HepG2 (cell line): ENCODE data around the gene FCER1G. TPM values are rescaled to one million over a fixed set of nuclear protein-coding genes. Genes with fewer than 3 reads are reported as not detected.
A peak's percentile ranks its signal among the peaks of the same experiment; 100 is the strongest.

Source experiments
- ATAC-seq: fragments of 200-7000 bp; cut with Tn5 transposase; 3 replicates; pipeline ENCODE4 v1.9.1; 2020; ENCODE audit warnings: mild to moderate bottlenecking, moderate library complexity
- BruUV-seq: library from RNA; stranded (reverse); fragments of 400-500 nt; replicated peaks from 2 replicates; lab custom pipeline; 2021; lab: Mats Ljungman, UMichigan
- CTCF ChIA-PET: fragments of 300-600 bp; formaldehyde crosslinking; extraction: SDS; loops from one replicate; lab custom pipeline; 2021; ENCODE audit warnings: low total read pairs, inconsistent platforms, low intra/inter-chr PET ratio; lab: Yijun Ruan, JAX
- POLR2A ChIA-PET: fragments of 350-600 bp; sonication (Branson Sonifier 250); formaldehyde crosslinking; loops from one replicate; lab custom pipeline; 2020; ENCODE audit warnings: antibody characterized with exemption, inconsistent platforms; lab: Yijun Ruan, JAX
- DNase-seq: peaks from one replicate; pipeline ENCODE4 v3.0.0-alpha.2; 2015; ENCODE audit warnings: low spot score
- FAIRE-seq: peaks from 3 replicates; lab custom pipeline; 2011; peaks lifted over from hg19 to GRCh38; lab: Jason Lieb, UNC
- H2AFZ ChIP-seq: one replicate; pipeline ENCODE4 v1.6.1; 2011; ENCODE audit warnings: low read length, inconsistent platforms
- H3K27ac ChIP-seq: fragments of 300-600 bp; 3 replicates; pipeline ENCODE4 v1.8.0; 2011; ENCODE audit warnings: mixed run types, mild to moderate bottlenecking, mixed read lengths, low read length, inconsistent platforms; ENCODE audit not compliant: insufficient read depth; ENCODE audit errors: extremely low read length
- H3K27me3 ChIP-seq, 2 experiments: fragments of 200-600 bp in 1 of 2; 2 replicates in 1 of 2; 3 replicates in 1 of 2; pipeline versions ENCODE4 v1.6.0 to v1.8.0; 2011; ENCODE audit warnings: low read length in 2 of 2, mild to moderate bottlenecking in 2 of 2, moderate library complexity in 2 of 2, inconsistent platforms in 1 of 2; ENCODE audit not compliant: insufficient read depth in 2 of 2, control insufficient read depth in 1 of 2
- H3K36me3 ChIP-seq, 2 experiments: fragments of 200-600 bp in 1 of 2; replicated peaks in 1 of 2; 2 replicates in 1 of 2; 3 replicates in 1 of 2; pipeline versions ENCODE4 v1.5.1 to v1.8.0; 2011; ENCODE audit warnings: low read length in 2 of 2, inconsistent platforms in 1 of 2; ENCODE audit not compliant: insufficient read depth in 2 of 2, control insufficient read depth in 1 of 2
- H3K4me1 ChIP-seq: 2 replicates; pipeline ENCODE4 v1.5.1; 2012; ENCODE audit warnings: low read length, inconsistent platforms; ENCODE audit not compliant: insufficient read depth
- H3K4me2 ChIP-seq: 2 replicates; pipeline ENCODE4 v1.6.0; 2011; ENCODE audit warnings: low read depth, low read length, inconsistent platforms
- H3K4me3 ChIP-seq, 3 experiments: fragments of 200-600 bp in 1 of 3; sonication (generic), shearing (Covaris generic) in 1 of 3; replicated peaks in 1 of 3; 2 replicates each; pipeline ENCODE4 v1.5.1; 2011 to 2016; ENCODE audit warnings: low read length in 3 of 3, inconsistent platforms in 2 of 3, low read depth in 2 of 3, mild to moderate bottlenecking in 2 of 3, control low read depth in 1 of 3, mixed read lengths in 1 of 3; ENCODE audit not compliant: insufficient read depth in 1 of 3
- H3K79me2 ChIP-seq: one replicate; pipeline ENCODE4 v1.6.1; 2011; ENCODE audit warnings: low read length, inconsistent platforms; ENCODE audit not compliant: insufficient read depth
- H3K9ac ChIP-seq: 2 replicates; pipeline ENCODE4 v1.6.0; 2011; ENCODE audit warnings: mild to moderate bottlenecking, low read depth, low read length, inconsistent platforms; ENCODE audit not compliant: insufficient read depth
- H3K9me3 ChIP-seq: 2 replicates; pipeline ENCODE4 v1.5.1; 2012; ENCODE audit warnings: mild to moderate bottlenecking, low read length
- H4K20me1 ChIP-seq: 2 replicates; pipeline ENCODE4 v1.6.0; 2011; ENCODE audit warnings: inconsistent platforms, mild to moderate bottlenecking, low read length, moderate library complexity; ENCODE audit not compliant: insufficient read depth
- AGO2 ChIP-seq: fragments of 200-400 bp; formaldehyde crosslinking; optimal IDR thresholded peaks from 2 replicates; pipeline ENCODE3; 2017; ENCODE audit warnings: mild to moderate bottlenecking, low read depth, low read length, moderate library complexity
- CENPT ChIP-seq: sonication (generic); formaldehyde crosslinking; IDR thresholded peaks from 2 replicates; pipeline ENCODE4 v1.8.0; 2022; ENCODE audit warnings: low read depth, mild to moderate bottlenecking, moderate library complexity, missing genetic modification reagents
- DNMT3B ChIP-seq: conservative IDR thresholded peaks from 2 replicates; pipeline ENCODE4 v1.6.1; 2016; ENCODE audit warnings: missing biosample characterization, control low read depth
- KDM1A ChIP-seq: IDR thresholded peaks from 2 replicates; pipeline ENCODE4 v1.6.1; 2016; ENCODE audit warnings: missing compliant biosample characterization
- NCOA2 ChIP-seq: sonication (generic); formaldehyde crosslinking; IDR thresholded peaks from 2 replicates; pipeline ENCODE4 v1.8.0; 2022; ENCODE audit warnings: inconsistent platforms
- RFXANK ChIP-seq: IDR thresholded peaks from 2 replicates; pipeline ENCODE4 v1.6.1; 2016
- RNF219 ChIP-seq: sonication (generic); formaldehyde crosslinking; IDR thresholded peaks from 2 replicates; pipeline ENCODE4 v1.5.0; 2020; ENCODE audit warnings: mild to moderate bottlenecking, missing genetic modification reagents
- SALL1 ChIP-seq: sonication (generic); formaldehyde crosslinking; IDR thresholded peaks from 2 replicates; pipeline ENCODE4 v1.8.0; 2022; ENCODE audit warnings: mild to moderate bottlenecking, missing genetic modification reagents
- SATB2 ChIP-seq: sonication (generic); formaldehyde crosslinking; IDR thresholded peaks from 2 replicates; pipeline ENCODE4 v1.5.0; 2020; ENCODE audit warnings: missing genetic modification reagents
- SKIL ChIP-seq: sonication (generic); formaldehyde crosslinking; IDR thresholded peaks from 2 replicates; pipeline ENCODE4 v1.8.0; 2022; ENCODE audit warnings: missing genetic modification reagents, mild to moderate bottlenecking, moderate library complexity, borderline replicate concordance
- SMAD9 ChIP-seq: sonication (generic); formaldehyde crosslinking; IDR thresholded peaks from 2 replicates; pipeline ENCODE4 v1.5.1; 2020; ENCODE audit warnings: mild to moderate bottlenecking, missing genetic modification reagents
- SP5 ChIP-seq: IDR thresholded peaks from 2 replicates; pipeline ENCODE4 v1.6.1; 2016; ENCODE audit warnings: low read depth, borderline replicate concordance
- ZBED4 ChIP-seq: sonication (generic); formaldehyde crosslinking; IDR thresholded peaks from 2 replicates; pipeline ENCODE4 v1.4.0; 2020; ENCODE audit warnings: missing genetic modification reagents, borderline replicate concordance
- ZNF274 ChIP-seq: sonication (generic); formaldehyde crosslinking; IDR thresholded peaks from 2 replicates; pipeline ENCODE4 v1.5.1; 2020; ENCODE audit warnings: mild to moderate bottlenecking, missing genetic modification reagents
- ZNF501 ChIP-seq: sonication (generic); formaldehyde crosslinking; IDR thresholded peaks from 2 replicates; pipeline ENCODE4 v1.5.1; 2020; ENCODE audit warnings: mild to moderate bottlenecking, moderate library complexity, missing genetic modification reagents
- ZNF510 ChIP-seq: sonication (generic); formaldehyde crosslinking; IDR thresholded peaks from 2 replicates; pipeline ENCODE4 v1.4.0; 2020; ENCODE audit warnings: low read depth, mild to moderate bottlenecking, missing genetic modification reagents
- WGBS: methylation state at CpG from one replicate; pipeline ENCODE4 v1.1.6; 2017; ENCODE audit warnings: low lambda C conversion rate; 5-methylcytosine and 5-hydroxymethylcytosine counted together
- in situ Hi-C: cut with HindIII; loops from 2 replicates; pipeline ENCODE4 v1.10.0; 2017; ENCODE audit warnings: low pct_unique_long_range_greater_than_20kb; ENCODE audit not compliant: extremely low pct_ligation_motif_present
- intact Hi-C: fragments of 100-400 bp; cut with micrococcal nuclease; formaldehyde crosslinking; loops from one replicate; pipeline ENCODE4 v1.10.0; 2022; ENCODE audit not compliant: unreplicated experiment
- polyA plus RNA-seq, 8 experiments: library from polyadenylated mRNA; depleted of rRNA in 3 of 8; stranded (reverse) in 7 of 8; unstranded in 1 of 8; fragments of >200 nt; fragmentation: Illumina TruSeq in 4 of 8; extraction: Trizol in 4 of 8; gene quantifications; 2 replicates each; pipeline versions ENCODE4 v1.2.1 to v1.2.3, GENCODE V29; 2011 to 2016; ENCODE audit warnings: low read depth in 4 of 8, missing spikeins in 1 of 8, mixed read lengths in 1 of 8; ENCODE audit not compliant: insufficient read depth in 1 of 8
- total RNA-seq, 5 experiments: library from RNA; depleted of rRNA; stranded (reverse); fragments of >200 nt; fragmentation: Illumina TruSeq; extraction: Trizol; gene quantifications; 2 replicates each; pipeline ENCODE4 v1.2.3, GENCODE V29; 2016; ENCODE audit warnings: low read depth in 1 of 5

The FCER1G gene
- total and polyA plus RNA-seq, 2 of the 13 experiments (the other 11 are each of a cell fraction or from before 2014, with no cell fraction given): 1.3 to 6.4 TPM

GRCh38 chr1:161238039-161238473, 23.0 kb downstream of the FCER1G start, which contains the start of gene NR1I3:
Gene NR1I3 (minus strand): TSS chr1:161238203. CDS start chr1:161236565, 1,638 bp downstream.
- CTCF ChIA-PET: no interaction called here
- H3K4me3 ChIP-seq: peak within 1 kb of the TSS in 1 of 3 experiments; percentile 37; a peak in 3 of 6 replicates
- H3K36me3 ChIP-seq: no peaks in the 10 kb centered on the region
- in situ Hi-C loops: no loop called here
- H3K9me3 ChIP-seq: no peaks in the 10 kb centered on the region
- peaks cover 0 to 3% of the 10 kb centered on the region in 2 experiments; a peak in 1 of 5 replicates for H3K27me3 ChIP-seq
- POLR2A ChIA-PET: interaction anchor here (0.7 to 4.2 kb wide), 6 partner anchors 14 to 76 kb away, joined by 3 to 52 read pairs (median 4); partner anchors contain the start of genes APOA2, NDUFS2, SDHC and TOMM40L
- DNase-seq (peak; percentile 86), FAIRE-seq (peak; percentile 94), ATAC-seq (peak; percentile 92)
- 0% methylated on average over 4 of the region's 4 CpGs for WGBS
- no peaks in the 10 kb centered on the region for H4K20me1 ChIP-seq
- H3K27ac ChIP-seq: peak within 1 kb of the TSS; percentile 74
- peaks cover 42% of the 10 kb centered on the region for H3K4me1 ChIP-seq
- no peak within 1 kb of the TSS for H2AFZ ChIP-seq
- BruUV-seq: no TSS peak
- H3K4me2 ChIP-seq: peak within 1 kb of the TSS; percentile 77
- intact Hi-C loops: loop anchor here (1.0 kb wide), 1 partner anchor 11 kb away; no protein-coding TSS in a partner anchor
- H3K79me2 ChIP-seq: no peaks in the 10 kb centered on the region
- peak within 1 kb of the TSS; percentile 25; the same call in 1 of the 2 replicates for H3K9ac ChIP-seq
- peak; percentile 75; the same call in 1 of the 2 replicates for TF ChIP-seq SP5 (CRISPR knock-in tag)
- no peak for TF ChIP-seq SATB2
- TF ChIP-seq AGO2: no peak
- no peak for TF ChIP-seq SMAD9
- no peak for TF ChIP-seq ZNF274 (CRISPR knock-in tag)
- peak; percentile 56; the same call in 1 of the 2 replicates for TF ChIP-seq SKIL
- TF ChIP-seq KDM1A: no peak
- TF ChIP-seq ZNF501 (CRISPR knock-in tag): 0 out of 2 replicates have a peak, but pooled peaks have one; percentile 21
- no peak for TF ChIP-seq CENPT (CRISPR knock-in tag)
- peak; percentile 44; the same call in 1 of the 2 replicates for TF ChIP-seq NCOA2 (CRISPR knock-in tag)
- peak; percentile 92 for TF ChIP-seq SALL1 (CRISPR knock-in tag)
- TF ChIP-seq ZBED4: no peak
- no peak for TF ChIP-seq DNMT3B
- no peak for TF ChIP-seq ZNF510 (CRISPR knock-in tag)
- no peak for TF ChIP-seq RNF219 (CRISPR knock-in tag)
- no peak for TF ChIP-seq RFXANK (CRISPR knock-in tag)
